ENCODE data around the gene EDRF1.

GRCh38 chr10:125700355-125700911 lies 19.1 kb upstream of the EDRF1 start:
- peak in 2 of 7 experiments; percentile 6 to 9 for TF ChIP-seq CTCF (IDR thresholded peaks at IDR 0.05)
- no peak for TF ChIP-seq POLR2A (IDR thresholded peaks at IDR 0.05)
